Esophagus muscularis mucosa (tissue), 4 donors: Measurements from ENCODE around the gene MORN5. TPM values are rescaled to one million over a fixed set of nuclear protein-coding genes. Genes with fewer than 3 reads are reported as not detected.

Experiments used
- DNase-seq: peaks from one replicate; pipeline ENCODE4 v3.0.0-alpha.2; 2017; ENCODE audit errors: extremely low spot score
- H3K27ac ChIP-seq, 4 donors: fragments of 200-600 bp; sonication (generic); replicated peaks in 1 of 4; 1 replicate in 3 of 4; 2 replicates in 1 of 4; pipeline ENCODE4 v1.5.1; 2016 to 2019; ENCODE audit warnings: mild to moderate bottlenecking in 1 of 4
- H3K27me3 ChIP-seq, 4 donors: fragments of 200-600 bp; sonication (generic); one replicate each; pipeline versions ENCODE4 v1.5.1 to v1.6.0; 2016 to 2019
- H3K36me3 ChIP-seq, 4 donors: fragments of 200-600 bp; sonication (generic); one replicate each; pipeline ENCODE4 v1.5.1; 2016 to 2019
- H3K4me1 ChIP-seq, 4 donors: fragments of 200-600 bp; sonication (generic); one replicate each; pipeline ENCODE4 v1.5.1; 2016 to 2019
- H3K4me3 ChIP-seq, 4 donors: fragments of 200-600 bp; sonication (generic); 1 replicate in 2 of 4; 2 replicates in 2 of 4; pipeline ENCODE4 v1.5.1; 2016 to 2019; ENCODE audit warnings: mild to moderate bottlenecking in 4 of 4, moderate library complexity in 1 of 4
- H3K9me3 ChIP-seq, 4 donors: fragments of 200-600 bp; sonication (generic); 1 replicate in 3 of 4; 2 replicates in 1 of 4; pipeline ENCODE4 v1.5.1; 2016 to 2019
- EP300 ChIP-seq: sonication (generic); formaldehyde crosslinking; IDR thresholded peaks from one replicate; pipeline ENCODE4 v1.6.1; 2017; ENCODE audit warnings: antibody characterized with exemption
- POLR2A ChIP-seq: fragments of 450-650 bp; IDR thresholded peaks from one replicate; pipeline ENCODE4 v1.6.1; 2017; ENCODE audit warnings: antibody characterized with exemption, moderate library complexity, mild to moderate bottlenecking, low read depth
- POLR2AphosphoS5 ChIP-seq, 2 donors: sonication (generic); formaldehyde crosslinking; IDR thresholded peaks; one replicate each; pipeline ENCODE4 v1.6.1; 2017; ENCODE audit warnings: antibody characterized with exemption in 2 of 2
- WGBS: methylation state at CpG from one replicate; pipeline ENCODE4 v1.1.5; 2018; 5-methylcytosine and 5-hydroxymethylcytosine counted together
- intact Hi-C: fragments of 100-400 bp; cut with DNase I; formaldehyde crosslinking; loops from one replicate; pipeline ENCODE4 v1.15.1; 2023
- total RNA-seq, 4 donors: library from RNA; depleted of rRNA; stranded (reverse); fragments of >200 nt; gene quantifications; one replicate each; pipeline versions ENCODE4 v1.1.0 to v1.2.1, GENCODE V29; 2016
- TF ChIP-seq, protein P1 (sequence below), 3 experiments: fragments of 200-600 bp in 2 of 3; fragments of 450-650 bp in 1 of 3; sonication (generic) in 2 of 3; IDR thresholded peaks; one replicate each; pipeline ENCODE4 v1.5.1; 2017 to 2019; ENCODE audit warnings: antibody characterized with exemption in 3 of 3, mild to moderate bottlenecking in 2 of 3, moderate library complexity in 1 of 3

The MORN5 gene
- total RNA-seq, 4 donors from 2014 or later = 3.9 to 5.8 TPM; not detected in 2

GRCh38 chr9:122186301-122186700 is 26.6 kb downstream of the MORN5 start:
- intact Hi-C loops = no loop called here
- no peaks in the 10 kb centered on the region for H3K36me3 ChIP-seq
- no peaks in the 10 kb centered on the region for H3K9me3 ChIP-seq
- H3K4me1 ChIP-seq = no peaks in the 10 kb centered on the region
- DNase-seq = no peak
- H3K27me3 ChIP-seq = no peaks in the 10 kb centered on the region
- H3K4me3 ChIP-seq = no peak overlapping the region
- no peak overlapping the region for H3K27ac ChIP-seq
- TF ChIP-seq, protein P1, sequence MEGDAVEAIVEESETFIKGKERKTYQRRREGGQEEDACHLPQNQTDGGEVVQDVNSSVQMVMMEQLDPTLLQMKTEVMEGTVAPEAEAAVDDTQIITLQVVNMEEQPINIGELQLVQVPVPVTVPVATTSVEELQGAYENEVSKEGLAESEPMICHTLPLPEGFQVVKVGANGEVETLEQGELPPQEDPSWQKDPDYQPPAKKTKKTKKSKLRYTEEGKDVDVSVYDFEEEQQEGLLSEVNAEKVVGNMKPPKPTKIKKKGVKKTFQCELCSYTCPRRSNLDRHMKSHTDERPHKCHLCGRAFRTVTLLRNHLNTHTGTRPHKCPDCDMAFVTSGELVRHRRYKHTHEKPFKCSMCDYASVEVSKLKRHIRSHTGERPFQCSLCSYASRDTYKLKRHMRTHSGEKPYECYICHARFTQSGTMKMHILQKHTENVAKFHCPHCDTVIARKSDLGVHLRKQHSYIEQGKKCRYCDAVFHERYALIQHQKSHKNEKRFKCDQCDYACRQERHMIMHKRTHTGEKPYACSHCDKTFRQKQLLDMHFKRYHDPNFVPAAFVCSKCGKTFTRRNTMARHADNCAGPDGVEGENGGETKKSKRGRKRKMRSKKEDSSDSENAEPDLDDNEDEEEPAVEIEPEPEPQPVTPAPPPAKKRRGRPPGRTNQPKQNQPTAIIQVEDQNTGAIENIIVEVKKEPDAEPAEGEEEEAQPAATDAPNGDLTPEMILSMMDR (IDR thresholded peaks at IDR 0.05) = no peak
- WGBS = 93% methylated on average over 5 of the region's 5 CpGs

DNA sequence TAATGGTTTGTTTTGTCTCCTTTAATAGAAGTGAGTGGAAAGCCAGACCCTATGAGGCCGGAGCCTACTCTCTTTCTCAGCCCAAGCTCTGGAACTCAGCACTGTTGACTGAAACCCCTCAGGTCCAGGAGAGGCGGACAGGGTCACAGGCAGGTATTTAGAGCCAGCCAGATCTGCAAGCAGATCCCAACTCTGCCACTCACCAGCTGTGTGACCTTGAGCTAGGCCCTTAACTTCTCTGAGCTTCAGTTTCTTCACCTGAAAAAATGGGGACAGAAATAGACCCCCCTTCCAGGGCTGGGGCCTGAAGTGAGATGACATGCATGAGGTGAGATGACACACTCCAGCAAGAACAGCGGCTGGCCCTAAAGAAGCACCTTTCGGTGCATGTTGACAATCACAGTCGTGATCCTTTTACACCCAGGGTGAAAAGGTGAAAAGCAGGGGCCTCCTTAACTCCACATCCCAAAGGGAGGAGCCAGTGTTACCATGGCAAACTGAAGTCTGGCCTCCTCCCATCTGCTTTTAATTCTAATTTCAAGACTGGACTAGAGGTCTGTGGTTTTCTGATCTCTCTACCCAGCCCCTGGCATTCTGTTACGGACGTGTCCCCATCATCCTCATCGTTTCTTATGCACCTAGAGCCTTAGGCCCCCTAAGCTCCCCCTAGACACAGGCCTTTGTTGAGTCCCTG is 27.2 kb downstream of the MORN5 start:
- Histone ChIP-seq H3K4me1 (no peaks in the 10 kb centered on the region), H3K9me3 (no peaks in the 10 kb centered on the region), H3K36me3 (no peaks in the 10 kb centered on the region), H3K27ac (no peak overlapping the region), H3K27me3 (no peaks in the 10 kb centered on the region), H3K4me3 (no peak overlapping the region)
- WGBS = 88% methylated on average over 8 of the region's 8 CpGs
- intact Hi-C loops = no loop called here
- TF ChIP-seq, protein P1 (IDR thresholded peaks at IDR 0.05) = no peak
- TF ChIP-seq EP300 (no peak), POLR2AphosphoS5 (IDR thresholded peaks at IDR 0.05) (no peak), POLR2A (no peak)
- DNase-seq = no peak

- 97% methylated on average over 6 of the region's 6 CpGs for WGBS
- DNase-seq = no peak
- Histone ChIP-seq H3K36me3 (no peaks in the 10 kb centered on the region), H3K9me3 (no peaks in the 10 kb centered on the region), H3K27me3 (no peaks in the 10 kb centered on the region), H3K4me1 (no peaks in the 10 kb centered on the region), H3K4me3 (no peak overlapping the region), H3K27ac (no peak overlapping the region)
- intact Hi-C loops = no loop called here
- TF ChIP-seq POLR2AphosphoS5 (IDR thresholded peaks at IDR 0.05) (no peak), EP300 (no peak), POLR2A (no peak)
- TF ChIP-seq, protein P1 (IDR thresholded peaks at IDR 0.05) = no peak
These were observed 28.7 kb downstream of the MORN5 start for GRCh38 chr9:122188369-122188768.

GRCh38 chr9:122190597-122191381 is 31.1 kb downstream of the MORN5 start:
- Histone ChIP-seq H3K36me3 (no peaks in the 10 kb centered on the region), H3K9me3 (no peaks in the 10 kb centered on the region), H3K27me3 (no peaks in the 10 kb centered on the region), H3K4me3 (no peak overlapping the region), H3K27ac (no peak overlapping the region), H3K4me1 (no peaks in the 10 kb centered on the region)
- no peak for TF ChIP-seq EP300
- TF ChIP-seq POLR2AphosphoS5 (IDR thresholded peaks at IDR 0.05) = no peak
- no peak for TF ChIP-seq POLR2A
- TF ChIP-seq, protein P1 (IDR thresholded peaks at IDR 0.05) = no peak
- intact Hi-C loops = no loop called here
- DNase-seq = no peak
- 89% methylated on average over 11 of the region's 12 CpGs for WGBS
